Colon (tissue), 2 donors: Measurements from ENCODE around the gene KLK8.

Experiments used
- FAIRE-seq: peaks from 2 replicates; lab custom pipeline; 2012; peaks lifted over from hg19 to GRCh38; lab: Jason Lieb, UNC
- donor health status: control.
- donor health status: control.

KLK8 gene, protein sequence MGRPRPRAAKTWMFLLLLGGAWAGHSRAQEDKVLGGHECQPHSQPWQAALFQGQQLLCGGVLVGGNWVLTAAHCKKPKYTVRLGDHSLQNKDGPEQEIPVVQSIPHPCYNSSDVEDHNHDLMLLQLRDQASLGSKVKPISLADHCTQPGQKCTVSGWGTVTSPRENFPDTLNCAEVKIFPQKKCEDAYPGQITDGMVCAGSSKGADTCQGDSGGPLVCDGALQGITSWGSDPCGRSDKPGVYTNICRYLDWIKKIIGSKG

DNA sequence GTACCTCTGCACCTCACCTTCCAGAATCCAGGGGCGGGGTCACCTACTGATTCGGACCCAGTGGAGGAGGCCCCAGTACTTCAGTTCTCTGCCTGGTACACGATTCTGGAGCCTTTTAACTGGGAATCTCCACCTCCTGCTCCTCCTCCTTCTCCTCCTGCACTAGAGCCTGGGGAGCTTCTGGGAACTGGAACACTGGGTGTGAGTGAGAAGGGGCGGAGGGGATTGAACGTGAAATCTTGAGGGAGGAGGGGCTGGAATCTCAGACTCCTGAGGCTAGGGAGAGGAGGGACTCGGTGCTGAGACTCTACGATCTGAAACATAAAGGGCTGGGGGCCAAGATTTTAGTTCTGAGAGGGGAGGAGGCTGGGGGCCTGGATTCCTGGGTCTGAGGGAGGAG, at the start of gene KLK8:
TSS of gene KLK8 (minus strand) at position 90 of the 400 bp plus-strand sequence. CDS start 437 bp downstream, outside the sequence.
- no peak for FAIRE-seq

DNA sequence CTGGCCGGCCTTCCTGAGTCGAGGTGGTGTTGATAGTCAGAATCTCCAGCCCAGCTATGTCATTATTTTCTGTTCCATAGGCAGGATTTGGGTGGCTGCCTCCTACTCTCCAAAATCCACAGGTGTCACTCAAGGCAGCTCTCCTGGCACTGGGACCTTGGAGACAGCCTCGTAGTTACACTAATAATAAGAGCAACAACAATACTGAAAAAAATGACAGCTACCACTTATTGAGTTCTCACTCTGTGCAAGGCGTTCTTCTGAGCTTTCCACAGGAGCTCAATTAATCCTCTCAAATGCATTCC, 45.6 kb upstream of the KLK8 start:
- no peak for FAIRE-seq

DNA sequence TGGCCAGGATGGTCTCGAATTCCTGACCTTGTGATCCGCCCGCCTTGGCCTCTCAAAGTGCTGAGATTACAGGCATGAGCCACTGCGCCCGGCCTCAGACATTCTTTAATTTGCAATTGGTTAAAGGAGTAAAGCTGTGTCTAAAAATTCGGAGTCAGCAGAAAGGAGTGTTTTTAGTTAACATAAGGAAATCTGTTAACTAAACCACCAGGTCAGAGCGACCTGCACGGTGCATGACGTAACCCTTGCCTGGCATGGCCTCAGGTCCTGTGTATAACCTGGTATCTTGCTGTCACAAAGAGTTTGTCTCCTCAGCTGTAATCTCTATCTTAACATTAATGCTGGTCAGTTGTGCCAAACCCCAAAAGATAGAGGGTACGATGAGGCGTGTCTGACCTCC, 42.9 kb upstream of the KLK8 start:
- no peak for FAIRE-seq

DNA sequence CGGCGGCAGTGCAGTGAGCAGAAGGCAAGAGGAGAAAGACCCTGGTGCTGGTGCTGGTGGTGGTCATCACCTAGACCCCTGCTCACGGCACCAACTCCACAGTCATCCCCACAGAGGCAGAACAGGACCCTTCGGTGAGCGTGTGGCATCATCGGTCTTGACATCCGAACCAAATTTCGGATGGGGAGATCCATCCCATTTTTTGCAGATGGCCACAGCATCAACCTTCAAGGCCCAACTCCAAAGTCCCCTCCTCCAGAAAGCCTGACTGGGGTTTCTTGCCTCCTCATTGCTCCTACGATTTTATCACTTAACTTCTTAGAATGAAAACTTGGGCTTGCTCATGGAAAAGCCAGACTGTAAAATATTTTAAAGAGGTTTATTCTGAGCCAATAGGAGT, 42.1 kb upstream of the KLK8 start:
- FAIRE-seq = no peak

DNA sequence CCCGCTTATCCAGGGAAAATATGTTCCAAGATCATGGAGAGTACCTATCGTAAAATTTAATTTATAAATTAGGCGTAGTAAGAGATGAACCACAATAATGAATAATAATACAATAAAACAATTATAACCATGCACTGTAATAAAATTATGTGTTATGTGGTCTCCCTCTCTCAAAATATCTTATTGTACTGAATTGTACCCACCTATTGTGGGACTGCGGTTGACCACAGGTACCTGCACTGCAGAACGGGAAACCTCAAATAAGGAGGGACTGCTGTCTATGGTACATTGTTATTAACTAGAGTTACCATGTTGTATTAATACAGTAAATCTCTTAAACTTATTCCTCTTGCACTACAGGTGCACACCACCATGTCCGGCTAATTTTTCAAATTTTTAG, 38.7 kb upstream of the KLK8 start:
- no peak for FAIRE-seq

DNA sequence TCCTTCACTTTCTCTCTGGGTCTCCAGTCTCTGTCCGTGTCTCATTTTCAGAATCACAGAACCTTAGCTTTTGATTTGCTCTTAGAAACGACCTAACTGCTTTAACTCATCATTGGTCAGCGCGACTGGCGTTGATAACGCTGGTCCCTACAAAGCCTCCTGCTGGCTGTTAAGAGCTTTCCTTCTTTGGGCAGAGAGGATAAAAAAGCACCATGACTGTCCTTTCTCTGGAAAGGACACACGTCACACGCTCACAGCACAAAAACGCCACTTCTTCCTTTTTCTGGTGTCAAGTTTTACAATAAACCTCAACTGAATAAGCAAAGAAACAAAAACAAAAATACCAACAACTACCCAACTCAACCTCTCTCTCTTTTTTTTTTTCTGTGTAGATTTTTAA, 35.1 kb upstream of the KLK8 start:
- no peak for FAIRE-seq

DNA sequence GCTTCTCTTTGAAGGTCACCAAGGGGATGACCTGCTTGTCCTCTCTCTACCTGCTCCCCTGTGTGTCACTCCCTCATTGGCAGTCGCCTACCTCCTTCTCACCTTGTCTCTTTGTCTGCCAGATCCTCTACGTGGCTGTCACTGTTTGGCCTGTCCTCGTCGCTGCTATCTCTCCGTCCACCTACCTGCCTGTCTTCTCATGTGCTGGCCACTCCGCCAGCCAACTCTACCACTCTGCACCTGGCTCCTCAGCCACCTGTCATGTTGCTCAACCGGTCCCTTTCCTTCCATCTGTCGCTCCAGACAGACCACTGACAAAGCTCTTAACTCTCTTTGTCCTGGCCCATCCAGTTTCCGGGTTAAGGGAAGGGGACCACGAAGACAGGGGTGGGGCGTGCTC, 33.3 kb upstream of the KLK8 start, which contains the start of gene KLK12:
TSS of gene KLK12 (minus strand) at position 299 of the 400 bp plus-strand sequence. CDS start 381 bp downstream, outside the sequence.
- FAIRE-seq = no peak

DNA sequence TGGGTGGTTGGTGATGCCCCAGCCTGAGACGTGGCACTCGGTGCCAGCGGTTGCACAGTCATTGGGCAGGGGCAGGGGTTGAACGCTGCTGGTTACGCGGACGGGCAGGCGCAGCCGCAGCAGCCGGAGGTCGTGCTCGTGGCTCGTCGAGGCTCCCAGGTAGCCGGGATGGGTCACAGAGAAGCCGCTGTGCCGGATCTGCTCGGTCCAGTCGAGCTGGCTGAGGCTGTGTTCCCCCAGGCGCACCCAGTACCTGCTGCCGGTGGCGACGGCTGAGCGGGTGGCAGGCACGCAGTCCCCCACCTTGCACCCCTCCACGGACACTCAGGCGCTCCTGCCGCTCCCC, 30.4 kb upstream of the KLK8 start:
- no peak for FAIRE-seq

DNA sequence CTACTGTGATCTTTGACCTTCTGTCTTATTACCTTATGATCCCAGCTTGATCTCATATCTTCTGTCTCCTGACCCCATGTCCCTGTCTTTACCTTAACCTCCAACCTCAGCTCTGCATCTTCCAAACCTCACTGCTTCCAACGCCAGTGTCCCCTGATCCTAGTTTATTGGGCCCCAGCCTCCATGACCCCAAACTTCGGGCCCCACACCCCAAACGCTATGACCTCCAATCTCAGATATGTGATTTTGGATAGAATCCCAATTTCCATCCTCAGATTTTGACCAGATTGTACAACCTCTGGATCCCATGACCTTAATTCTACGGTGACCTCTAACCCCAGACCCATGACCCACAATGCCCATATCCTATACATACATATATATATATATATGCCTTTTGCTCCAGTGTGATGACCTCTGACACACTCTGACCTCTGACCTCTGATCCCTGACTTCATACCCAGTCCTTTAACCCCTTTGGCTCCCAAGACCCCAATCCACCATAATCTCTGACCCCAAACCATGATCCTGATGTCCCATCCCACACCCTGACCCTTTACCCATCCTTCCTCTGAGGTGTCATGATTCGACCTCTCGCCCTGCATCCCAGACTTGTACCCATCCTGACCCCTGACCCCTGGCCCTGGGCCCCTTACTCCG, 29.9 kb upstream of the KLK8 start:
- FAIRE-seq = no peak

DNA sequence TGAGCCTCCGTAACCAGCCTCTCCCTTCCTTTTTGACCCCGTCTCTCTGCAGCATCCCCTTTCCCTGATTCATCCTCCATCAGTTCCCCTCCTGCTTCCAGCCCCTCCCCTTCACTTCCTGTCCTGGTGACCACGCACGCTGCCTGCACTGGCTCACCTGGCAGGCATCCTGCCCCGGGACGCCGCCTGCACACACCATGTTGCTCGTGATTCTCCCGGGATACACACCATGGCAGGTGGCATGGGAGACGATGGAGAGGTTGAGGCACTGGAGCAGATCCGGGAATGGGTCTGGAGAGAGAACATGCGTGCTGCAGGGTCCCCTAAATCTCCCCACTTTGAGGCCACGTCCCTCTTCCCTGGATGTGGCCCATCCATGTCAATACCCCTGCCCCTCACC, 29.2 kb upstream of the KLK8 start:
- FAIRE-seq = no peak

DNA sequence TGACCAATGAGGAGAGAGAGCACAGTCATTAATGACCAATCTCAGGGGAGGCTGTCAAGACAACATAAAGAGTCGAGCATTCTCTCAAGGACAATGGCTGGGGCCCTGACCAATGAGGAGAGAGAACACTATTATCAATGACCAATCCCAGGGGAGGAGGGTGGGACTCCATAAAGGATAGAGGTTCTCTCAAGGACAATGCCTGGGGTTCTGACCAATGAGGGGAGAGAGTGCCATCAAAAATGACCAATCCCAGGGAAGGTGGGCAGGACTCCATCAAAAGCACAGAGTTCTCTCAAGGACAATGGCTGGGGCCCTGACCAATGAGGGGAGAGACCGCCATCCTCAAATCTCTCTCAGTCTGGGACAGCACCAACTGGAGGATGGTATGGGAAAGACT, 28.3 kb upstream of the KLK8 start:
- FAIRE-seq = no peak

DNA sequence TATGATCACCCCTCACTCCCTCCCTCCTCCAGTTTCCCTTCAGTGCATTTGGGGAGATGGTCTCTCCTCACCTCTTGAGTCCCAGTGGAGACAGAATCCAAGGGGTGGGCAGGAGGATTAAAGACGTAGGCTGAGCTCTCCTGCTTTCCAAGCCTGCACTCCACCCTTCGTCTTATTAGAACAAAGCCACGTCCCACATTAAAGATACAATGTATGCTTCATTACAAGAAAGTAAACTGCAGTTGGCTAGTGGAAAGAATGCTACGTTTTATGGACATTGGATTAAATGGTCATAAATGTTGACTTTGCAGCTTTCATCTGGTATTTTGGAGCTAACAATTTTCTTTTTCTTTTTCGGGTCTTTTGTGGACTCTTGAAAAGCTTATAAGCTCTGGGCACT, 26.5 kb upstream of the KLK8 start:
- no peak for FAIRE-seq

DNA sequence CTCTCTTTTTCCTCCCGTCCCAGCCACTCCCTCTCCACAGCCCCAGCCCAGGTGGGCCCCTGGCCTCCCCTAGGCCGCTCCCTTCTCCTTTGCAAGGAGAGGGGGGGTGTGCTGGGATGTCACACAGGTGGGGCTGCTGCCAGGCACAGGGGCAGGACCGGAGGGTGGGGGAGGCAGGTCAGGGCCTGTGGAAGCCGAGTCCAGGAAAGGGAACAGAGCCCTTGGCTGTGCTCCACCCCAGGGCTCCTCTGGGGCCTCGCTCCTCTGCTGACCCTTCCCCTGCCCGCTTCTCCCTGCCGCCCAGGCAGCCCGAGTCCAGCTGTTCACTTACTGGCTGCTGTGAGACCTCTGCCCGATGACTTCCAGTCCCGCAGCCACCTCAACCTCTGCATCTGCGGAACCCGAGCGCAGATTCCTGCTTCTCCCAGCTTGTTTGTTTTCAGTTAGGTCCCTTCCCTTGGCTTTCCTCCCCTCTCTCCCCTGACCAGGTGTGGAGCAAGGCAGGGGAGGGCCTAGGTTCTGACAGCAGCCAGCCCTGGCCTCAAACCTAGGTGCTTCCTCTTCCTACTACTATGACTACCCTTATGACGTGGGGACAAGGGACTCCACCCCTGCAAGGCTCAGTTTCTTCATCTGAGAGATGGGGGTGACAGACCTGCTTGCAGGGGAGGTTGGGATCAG, 25.9 kb upstream of the KLK8 start:
- FAIRE-seq = no peak

DNA sequence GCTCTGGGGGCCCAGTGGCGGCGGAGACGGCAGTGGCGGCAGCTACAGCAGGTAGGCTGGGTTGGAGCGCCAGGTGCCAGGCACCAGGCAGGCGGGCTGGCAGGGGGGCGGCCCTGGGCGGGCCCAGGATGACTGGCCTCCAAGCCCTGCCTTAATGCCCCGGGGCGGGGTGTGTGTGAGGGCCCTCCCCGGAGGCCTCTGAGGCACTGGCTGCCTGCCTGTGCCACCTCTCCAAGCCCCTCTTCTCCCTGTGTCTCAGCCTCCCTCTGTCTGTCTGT, 25.1 kb upstream of the KLK8 start, which contains the start of gene KLK11:
TSS of gene KLK11 (minus strand) at position 63 of the 278 bp plus-strand sequence. CDS start 985 bp downstream, outside the sequence.
- no peak for FAIRE-seq

DNA sequence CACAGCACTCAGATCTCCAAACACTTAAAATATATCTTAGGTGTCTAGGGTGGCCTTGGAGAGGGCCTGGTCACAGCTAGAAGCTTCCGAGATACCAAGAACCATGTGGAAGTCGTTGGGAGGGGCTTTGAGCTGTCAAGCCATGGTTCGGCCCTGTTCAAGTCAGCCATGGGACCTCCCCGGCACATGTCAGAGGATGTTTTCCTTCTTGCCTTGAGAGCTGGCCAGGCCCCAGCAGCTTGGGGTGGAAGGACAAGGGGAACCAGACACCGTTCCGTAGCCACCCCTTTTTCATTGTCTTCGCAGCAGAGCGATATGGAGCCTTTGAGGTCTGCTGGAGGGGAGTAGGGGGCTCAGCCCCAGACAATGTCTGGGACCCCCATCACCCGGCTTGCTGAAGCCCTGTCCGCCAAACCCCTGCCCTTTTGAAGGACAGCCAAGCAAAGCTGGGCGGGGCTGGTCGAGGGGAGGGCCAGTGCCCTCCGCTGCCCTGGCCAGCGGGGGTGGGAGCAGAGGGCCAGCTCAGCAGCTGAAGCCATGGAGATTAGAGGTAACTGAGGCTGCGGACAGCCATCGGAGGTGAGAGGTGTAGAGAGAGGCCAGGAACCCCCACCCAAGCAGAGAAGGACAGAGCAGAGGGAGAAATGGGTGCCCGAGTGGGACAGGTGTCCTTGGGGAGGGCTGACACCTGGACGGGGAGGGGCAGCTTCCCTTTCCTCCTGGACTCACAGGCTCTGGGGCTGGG, 24.6 kb upstream of the KLK8 start:
- FAIRE-seq = no peak

DNA sequence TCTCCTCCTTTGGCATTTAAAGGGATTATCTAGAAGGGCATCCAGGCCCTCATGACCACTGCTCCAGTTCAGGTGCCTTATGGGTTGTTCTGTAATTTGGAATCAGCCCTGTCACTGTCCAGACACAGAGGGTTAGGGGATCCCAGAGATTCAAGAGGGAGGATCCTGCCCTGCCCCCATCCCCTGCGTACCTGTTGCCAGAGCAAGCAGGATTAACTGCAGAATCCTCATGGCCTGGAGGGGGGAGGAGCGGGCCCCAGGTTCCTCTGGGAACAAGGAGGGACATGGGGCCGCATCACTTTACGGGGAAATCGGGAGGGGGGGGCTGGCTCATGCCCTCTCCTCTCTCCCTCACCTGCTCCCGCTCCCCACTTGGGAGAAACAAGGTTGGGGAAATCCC, 24.0 kb upstream of the KLK8 start:
- FAIRE-seq = no peak

DNA sequence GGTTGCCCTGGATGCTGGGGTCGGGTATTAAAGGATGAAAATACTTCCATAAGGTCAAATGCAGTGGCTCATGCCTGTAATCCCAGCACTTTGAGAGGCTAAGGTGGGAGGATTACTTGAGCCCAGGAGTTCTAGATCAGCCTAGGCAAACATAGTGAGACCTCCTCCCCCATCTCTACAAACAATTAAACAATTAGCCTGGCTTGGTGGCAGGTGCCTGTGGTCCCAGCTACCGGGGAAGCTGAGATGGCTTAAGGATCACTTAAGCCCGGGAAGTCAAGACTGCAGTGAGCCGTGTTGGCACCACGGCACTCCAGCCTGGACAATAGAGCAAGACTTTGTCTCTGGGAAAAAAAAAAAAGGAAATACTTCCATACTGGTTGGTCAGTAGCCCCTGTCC, 23.5 kb upstream of the KLK8 start:
- no peak for FAIRE-seq

DNA sequence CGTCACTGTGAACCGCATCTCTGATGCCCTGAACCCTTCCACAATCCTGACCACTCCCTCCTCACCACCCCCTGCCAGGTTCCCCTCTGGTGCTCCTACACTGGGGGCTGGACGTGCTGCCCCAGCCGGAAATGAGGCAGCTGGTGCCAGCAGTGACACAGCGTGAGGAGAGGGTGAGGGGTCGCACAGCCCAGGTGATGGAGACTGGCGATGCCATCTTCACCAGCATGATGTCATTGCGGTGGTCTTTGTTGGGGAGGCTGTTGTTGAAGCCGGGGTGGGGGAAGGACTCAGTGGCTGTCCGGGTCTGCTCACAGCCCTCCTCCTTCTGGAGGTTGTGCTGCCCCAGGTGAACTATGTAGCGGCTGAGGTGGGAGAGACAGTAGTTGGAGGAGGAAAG, 22.5 kb upstream of the KLK8 start:
- FAIRE-seq = no peak

DNA sequence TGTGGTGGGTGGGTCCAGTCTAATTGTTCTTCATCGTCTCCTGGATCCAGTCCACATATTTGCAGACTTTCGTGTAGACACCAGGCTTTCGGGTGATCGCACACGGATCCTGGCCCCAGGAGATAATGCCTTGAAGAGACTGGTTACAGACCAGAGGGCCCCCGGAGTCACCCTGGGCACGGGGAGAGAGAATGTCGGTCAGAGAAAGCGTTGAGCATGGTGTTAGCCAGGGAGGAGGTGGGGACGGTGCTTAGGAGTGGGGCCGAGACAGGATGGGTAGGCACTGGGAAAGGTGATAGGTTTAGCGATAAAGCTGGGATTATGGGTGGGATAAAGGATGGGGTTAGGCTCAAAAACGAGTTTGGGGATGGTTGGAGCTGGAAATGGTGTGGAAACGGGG, 21.1 kb upstream of the KLK8 start:
- no peak for FAIRE-seq

DNA sequence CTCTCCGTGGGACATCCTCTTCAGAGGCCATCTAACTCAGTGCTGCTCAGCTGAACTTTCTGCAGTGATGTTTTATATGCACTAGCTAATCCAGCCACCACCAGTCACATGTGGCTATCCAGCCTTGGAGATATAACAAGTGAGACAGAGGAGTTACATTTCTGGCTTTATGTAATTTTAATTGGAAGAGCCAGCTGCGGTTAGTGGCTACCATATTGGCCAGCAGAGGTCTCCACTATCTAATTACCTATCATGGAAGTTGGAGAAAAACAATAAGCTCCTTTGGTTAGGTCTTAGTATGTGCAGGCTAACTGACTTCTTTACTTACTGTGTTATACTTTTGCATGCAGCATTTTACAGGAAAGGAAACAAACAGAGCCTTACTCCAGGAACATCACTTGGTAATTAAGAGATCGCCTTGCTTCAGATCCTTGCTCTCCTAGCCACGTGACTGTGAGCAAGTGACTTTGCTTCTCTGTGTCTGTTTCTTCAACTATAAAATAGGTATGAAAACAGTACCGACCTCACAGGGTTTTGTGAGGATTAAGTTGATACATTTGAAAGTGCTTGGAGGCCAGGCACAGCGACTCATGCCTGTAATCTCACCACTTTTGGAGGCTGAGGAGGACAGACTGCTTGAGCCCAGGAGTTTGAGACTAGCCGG, 19.7 kb upstream of the KLK8 start:
- no peak for FAIRE-seq

DNA sequence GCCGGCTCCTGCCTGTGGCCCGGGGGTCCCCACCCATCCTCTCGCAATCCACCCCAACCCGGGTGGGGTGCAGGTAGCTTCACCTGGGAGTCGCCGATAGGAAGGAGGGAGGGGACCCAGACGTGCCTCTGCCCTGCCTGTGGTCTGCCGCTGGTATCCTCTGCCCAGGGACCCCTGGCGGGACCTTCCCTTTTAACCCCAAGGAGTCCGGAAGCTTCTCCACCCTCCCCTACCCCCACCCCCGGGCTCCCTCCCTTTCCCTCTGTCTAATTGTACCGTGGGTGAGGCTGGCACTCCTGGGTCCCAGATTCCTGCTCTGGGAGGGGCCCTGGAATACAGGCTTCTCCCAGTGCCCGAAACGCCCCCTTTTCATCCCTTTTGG, 18.1 kb upstream of the KLK8 start, which contains the start of gene KLK10:
TSS of gene KLK10 (minus strand) at position 166 of the 382 bp plus-strand sequence. CDS start 579 bp downstream, outside the sequence.
- no peak for FAIRE-seq

DNA sequence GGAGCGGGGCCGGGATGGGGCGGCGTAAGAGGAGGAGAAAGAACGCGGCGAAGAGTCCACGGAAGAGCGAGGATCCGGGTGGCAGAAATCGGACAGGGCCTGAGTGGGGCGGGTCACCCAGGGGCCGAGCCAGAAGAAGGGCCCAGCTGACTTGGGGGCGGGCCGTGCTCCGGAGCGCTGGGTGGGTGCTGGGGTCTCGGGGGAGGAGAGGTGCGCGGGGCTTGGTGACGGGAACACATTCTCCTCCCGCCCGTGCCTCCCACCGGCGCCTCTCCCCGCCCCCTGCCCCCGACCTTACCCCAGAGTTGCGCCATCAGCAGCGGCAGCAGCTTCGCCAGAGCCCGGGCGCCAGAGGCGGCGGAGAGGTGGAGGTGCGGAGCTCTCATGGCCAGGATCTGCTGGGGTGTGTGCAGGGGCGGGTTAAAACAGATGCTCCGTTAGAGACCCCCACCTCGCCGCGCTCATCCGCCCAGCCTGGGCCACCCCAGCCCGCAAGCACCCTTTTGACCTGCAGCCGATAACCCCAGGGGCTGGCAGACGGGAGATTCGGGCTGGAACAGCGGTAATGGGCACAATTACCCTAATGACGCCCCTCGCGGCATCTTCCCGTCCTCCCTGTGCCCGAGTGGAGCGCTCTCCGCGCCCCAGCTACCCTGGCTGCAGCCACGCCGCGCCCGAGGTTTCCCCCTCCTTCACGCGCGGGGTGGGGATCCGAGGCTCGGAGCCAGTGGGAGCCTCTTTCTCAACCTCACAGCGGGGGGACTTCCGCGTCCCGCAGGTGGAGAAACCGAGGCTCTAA, 17.5 kb upstream of the KLK8 start:
- FAIRE-seq = no peak
